Measurements from ENCODE around the gene TARM1. TPM values are rescaled to one million over a fixed set of nuclear protein-coding genes. Genes with fewer than 3 reads are reported as not detected.
A peak's percentile ranks its signal among the peaks of the same experiment; 100 is the strongest.
"Not testable (repeated sequence)": the region's sequence is repeated elsewhere in the genome, so short reads cannot be mapped to it uniquely, and the experiment has no call there.

Gene TARM1
- total RNA-seq, 1 experiment from 2014 or later = not detected

DNA sequence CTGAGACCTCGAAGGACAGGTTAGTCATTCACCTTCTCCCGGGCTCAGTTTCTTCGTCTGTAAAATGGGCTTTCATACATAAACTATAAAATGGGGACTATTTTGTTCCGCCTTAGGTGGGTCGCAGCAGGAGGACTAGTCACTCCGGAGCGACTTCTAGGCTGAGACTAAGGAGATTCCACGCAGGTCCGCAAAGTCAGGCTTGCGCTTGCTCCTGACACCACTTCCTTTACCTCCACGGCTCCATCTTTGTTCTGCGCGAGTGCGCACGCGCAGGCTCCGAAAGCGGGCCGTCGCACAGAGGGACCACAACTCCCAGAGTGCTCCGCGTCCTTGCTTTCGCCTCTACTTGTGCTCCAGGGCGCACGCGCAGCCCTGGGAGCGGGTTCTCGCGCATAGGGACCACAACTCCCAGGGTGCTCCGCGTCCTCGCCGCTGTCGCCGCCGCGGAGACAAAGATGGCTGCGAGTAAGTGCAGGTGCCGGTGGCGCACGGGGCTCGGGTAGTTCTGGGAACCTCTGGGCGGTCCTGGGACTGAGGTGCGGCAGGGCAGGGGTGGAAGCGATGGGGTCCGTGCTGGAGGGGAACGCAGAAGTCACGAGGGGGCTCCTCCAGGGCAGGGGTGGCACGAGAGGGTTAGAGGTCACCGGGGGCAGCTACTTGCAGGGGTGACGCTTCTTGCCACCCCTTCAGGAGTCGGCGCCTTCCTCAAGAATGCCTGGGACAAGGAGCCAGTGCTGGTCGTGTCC is 21.4 kb upstream of the TARM1 start, which contains the start of gene NDUFA3:
Gene NDUFA3 (plus strand): TSS at position 435 of the 749 bp plus-strand sequence. CDS start 24 bp downstream, at position 459.
- DNase-seq (ENCODE audit: low read depth) = peak; percentile 94
- in situ Hi-C loops (cut with HindIII; ENCODE audit: low pct_unique_long_range_greater_than_20kb, low sequenced_read_pairs) = no loop called here

DNA sequence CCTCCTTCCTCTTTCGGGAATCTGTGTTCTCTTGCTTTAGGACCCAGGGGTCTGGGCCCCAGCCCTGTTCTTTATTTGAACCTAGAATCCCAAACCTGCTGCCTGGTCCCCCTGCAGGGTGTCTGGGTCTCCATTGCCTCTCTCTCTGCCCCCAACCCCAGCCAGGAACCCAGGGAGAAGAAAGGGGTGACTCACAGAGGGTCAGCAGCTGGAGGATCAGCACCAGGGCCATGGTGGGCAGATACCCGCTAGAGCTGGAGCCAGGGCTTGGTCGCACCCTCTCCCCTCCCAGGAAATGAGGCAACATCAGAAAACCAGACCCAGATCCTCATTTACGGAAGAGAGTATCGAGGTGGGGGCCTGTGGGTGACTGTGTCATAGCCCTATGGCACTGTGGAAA is 19.4 kb upstream of the TARM1 start, which contains the start of gene OSCAR:
Gene OSCAR (minus strand): TSS at position 243 of the 400 bp plus-strand sequence. CDS start 11 bp downstream, at position 232.
- in situ Hi-C loops (cut with HindIII; ENCODE audit: low pct_unique_long_range_greater_than_20kb, low sequenced_read_pairs) = no loop called here
- DNase-seq (ENCODE audit: low read depth) = peak; percentile 23

DNA sequence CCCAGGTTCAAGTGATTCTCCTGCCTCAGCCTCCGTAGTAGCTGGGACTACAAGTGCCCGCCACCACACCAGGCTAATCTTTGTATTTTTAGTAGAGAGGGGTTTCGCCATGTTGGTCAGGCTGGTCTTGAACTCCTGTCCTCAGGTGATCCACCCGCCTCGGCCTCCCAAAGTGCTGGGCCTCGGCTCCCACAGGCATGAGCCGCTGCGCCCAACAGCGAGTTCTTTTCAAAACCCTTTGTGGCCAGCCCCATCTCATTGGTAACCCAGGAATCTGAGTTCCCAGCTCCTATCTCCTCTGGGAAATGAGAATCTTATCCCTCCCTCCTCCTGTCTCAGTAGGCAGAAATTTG is 18.7 kb upstream of the TARM1 start:
- DNase-seq (ENCODE audit: low read depth); in situ Hi-C loops (cut with HindIII; ENCODE audit: low pct_unique_long_range_greater_than_20kb, low sequenced_read_pairs): not testable (repeated sequence)

GRCh38 chr19:54099190-54099902 is 18.2 kb upstream of the TARM1 start:
- in situ Hi-C loops (cut with HindIII; ENCODE audit: low pct_unique_long_range_greater_than_20kb, low sequenced_read_pairs) = no loop called here
- DNase-seq (ENCODE audit: low read depth) = no peak

DNA sequence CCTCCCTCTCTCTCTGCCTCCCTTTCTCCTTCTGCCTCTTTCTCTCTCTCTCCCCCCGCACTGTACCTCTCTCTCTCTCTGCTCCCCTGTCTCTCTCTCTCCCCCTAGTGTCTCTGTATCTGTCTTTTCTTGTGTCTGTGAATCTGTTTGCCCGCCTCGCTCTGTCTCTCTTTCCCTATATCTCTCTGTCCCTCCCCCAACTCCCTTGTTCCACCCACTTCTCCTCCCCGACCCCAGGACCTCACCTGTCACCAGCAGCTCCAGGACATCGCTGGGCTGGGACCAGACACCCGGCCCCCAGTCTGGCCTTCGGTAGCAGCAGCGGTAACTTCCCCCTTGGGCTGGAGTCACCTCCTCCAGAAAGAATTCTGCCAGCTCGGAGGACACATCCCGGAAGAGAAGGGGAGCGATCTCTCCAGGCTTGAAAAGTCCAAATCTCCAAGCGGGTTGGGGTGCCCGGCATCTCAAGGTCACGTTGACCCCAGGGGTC is 15.5 kb upstream of the TARM1 start:
- in situ Hi-C loops (cut with HindIII; ENCODE audit: low pct_unique_long_range_greater_than_20kb, low sequenced_read_pairs) = no loop called here
- DNase-seq (ENCODE audit: low read depth) = peak; percentile 58

DNA sequence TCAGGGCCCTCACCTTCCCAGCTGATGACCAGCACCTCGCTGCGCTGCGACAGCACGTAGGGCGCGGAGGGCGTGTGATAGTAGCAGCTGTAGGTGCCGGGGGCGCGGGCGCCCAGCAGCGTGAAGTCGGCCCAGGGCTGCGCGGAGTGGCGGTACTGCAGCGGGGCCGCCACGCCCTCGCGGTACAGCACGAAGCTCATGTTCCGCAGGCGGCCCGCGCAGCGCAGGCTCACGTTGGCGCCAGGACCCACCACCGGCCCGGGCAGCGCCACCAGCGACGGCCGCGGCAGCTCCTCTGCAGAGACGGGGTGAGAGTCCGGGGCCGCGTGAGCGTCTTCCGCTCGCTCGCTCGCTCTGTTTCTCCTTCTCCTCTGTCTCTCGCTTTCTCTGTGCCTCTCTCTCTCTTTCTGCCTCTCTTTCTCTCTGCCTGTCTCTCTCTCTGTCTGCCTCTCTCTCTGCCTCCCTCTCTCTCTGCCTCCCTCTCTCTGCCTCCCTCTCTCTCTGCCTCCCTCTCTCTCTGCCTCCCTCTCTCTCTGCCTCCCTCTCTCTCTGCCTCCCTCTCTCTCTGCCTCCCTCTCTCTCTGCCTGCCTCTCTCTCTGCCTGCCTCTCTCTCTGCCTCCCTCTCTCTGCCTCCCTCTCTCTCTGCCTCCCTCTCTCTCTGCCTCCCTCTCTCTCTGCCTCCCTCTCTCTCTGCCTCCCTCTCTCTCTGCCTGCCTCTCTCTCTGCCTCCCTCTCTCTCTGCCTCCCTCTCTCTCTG is 14.9 kb upstream of the TARM1 start:
- DNase-seq (ENCODE audit: low read depth) = peak; percentile 22

GRCh38 chr19:54095136-54095858 is 14.1 kb upstream of the TARM1 start:
- DNase-seq (ENCODE audit: low read depth) = no peak
- in situ Hi-C loops (cut with HindIII; ENCODE audit: low pct_unique_long_range_greater_than_20kb, low sequenced_read_pairs) = no loop called here

More for the DNA sequence above, 14.9 kb upstream of the TARM1 start:
- in situ Hi-C loops (cut with HindIII; ENCODE audit: low pct_unique_long_range_greater_than_20kb, low sequenced_read_pairs) = not testable (repeated sequence)

DNA sequence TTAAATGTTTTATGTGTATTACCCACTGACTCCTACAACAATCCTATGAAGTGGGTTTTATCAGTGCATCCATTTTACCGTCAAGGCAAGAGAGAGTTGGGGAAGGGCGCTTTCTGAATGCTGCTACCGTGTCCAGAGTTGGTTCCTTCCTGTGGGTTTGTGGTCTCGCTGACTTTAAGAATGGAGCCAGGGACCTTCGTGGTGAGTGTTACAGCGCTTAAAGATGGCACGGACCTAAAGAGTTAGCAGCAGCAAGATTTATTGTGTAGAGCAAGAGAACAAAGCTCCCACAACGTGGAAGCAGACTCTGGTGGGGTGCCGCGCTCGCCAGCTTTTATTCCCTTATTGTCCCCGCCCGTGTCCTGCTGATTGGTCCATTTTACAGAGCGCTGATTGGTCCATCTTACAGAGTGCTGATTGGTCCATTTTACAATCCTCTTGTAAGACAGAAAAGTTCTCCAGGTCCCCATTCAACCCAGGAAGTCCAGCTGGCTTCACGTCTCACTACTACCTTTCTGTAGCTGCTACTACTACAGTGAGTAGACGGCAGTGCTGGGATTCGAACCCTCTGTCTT is 13.3 kb upstream of the TARM1 start:
- in situ Hi-C loops (cut with HindIII; ENCODE audit: low pct_unique_long_range_greater_than_20kb, low sequenced_read_pairs) = no loop called here
- DNase-seq (ENCODE audit: low read depth) = no peak

- DNase-seq (ENCODE audit: low read depth) = no peak
- in situ Hi-C loops (cut with HindIII; ENCODE audit: low pct_unique_long_range_greater_than_20kb, low sequenced_read_pairs) = no loop called here
These were observed 3.2 kb upstream of the TARM1 start for GRCh38 chr19:54084410-54084809.

- in situ Hi-C loops (cut with HindIII; ENCODE audit: low pct_unique_long_range_greater_than_20kb, low sequenced_read_pairs) = no loop called here
- DNase-seq (ENCODE audit: low read depth) = no peak
These were observed 3.8 kb downstream of the TARM1 start for GRCh38 chr19:54077334-54077733.

DNA sequence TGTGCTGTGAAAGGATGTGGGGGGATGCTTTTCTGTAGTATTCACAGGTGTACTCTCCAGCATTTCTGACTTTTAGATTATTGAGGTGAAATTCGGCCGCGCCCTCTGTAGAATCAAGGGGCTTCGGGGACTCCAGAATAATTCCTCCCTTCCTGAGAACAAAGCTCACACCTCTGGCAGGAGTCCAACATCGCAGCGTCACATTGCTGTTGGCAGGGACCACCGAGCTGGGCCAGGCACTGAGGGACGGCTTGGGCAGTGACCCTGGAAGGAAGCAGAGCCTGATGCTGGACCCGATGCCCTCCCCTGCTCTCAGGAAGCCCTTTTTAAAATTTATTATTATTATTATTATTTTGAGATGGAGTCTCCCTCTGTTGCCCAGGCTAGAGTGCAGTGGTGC is 6.3 kb downstream of the TARM1 start:
- in situ Hi-C loops (cut with HindIII; ENCODE audit: low pct_unique_long_range_greater_than_20kb, low sequenced_read_pairs) = no loop called here
- DNase-seq (ENCODE audit: low read depth) = no peak

DNA sequence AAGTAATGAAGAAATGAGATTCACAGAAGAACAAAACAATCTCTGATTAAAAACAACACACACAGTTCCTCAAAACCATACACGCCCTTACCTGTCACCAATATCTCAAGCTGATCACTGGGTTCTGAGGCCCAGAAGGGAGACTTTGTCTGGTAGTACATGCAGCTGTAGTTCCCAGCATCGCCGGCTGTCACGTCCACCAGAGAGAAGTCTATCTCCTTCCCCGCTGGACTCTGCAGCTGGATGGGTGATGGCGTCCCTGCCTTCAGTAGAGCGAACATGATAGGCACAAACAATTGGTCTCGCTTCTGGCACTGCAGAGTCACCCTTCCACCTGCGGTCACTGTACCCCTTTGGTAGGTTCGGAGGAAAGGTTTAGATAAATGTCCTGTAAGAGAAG is 7.3 kb downstream of the TARM1 start:
- DNase-seq (ENCODE audit: low read depth) = no peak
- in situ Hi-C loops (cut with HindIII; ENCODE audit: low pct_unique_long_range_greater_than_20kb, low sequenced_read_pairs) = no loop called here

DNA sequence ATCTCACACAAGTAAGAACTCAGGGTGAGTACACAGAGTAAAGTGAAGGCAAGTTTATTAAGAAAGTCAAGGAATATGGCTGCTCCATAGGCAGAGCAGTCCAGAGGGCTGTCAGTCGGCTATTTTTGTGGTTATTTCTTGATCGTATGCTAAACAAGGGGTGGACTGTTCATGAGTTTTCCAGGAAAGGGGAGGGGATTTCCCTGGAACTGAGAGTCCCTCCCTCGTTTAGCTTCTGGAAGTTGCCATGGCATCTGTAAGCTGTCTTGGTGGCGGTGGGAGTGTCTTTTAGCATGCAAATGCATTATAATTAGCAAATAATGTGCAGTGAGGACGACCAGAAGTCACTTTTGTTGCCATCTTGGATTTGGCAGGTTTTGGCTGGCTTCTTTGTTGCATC is 11.7 kb downstream of the TARM1 start:
- DNase-seq (ENCODE audit: low read depth) = no peak
- in situ Hi-C loops (cut with HindIII; ENCODE audit: low pct_unique_long_range_greater_than_20kb, low sequenced_read_pairs) = no loop called here

DNA sequence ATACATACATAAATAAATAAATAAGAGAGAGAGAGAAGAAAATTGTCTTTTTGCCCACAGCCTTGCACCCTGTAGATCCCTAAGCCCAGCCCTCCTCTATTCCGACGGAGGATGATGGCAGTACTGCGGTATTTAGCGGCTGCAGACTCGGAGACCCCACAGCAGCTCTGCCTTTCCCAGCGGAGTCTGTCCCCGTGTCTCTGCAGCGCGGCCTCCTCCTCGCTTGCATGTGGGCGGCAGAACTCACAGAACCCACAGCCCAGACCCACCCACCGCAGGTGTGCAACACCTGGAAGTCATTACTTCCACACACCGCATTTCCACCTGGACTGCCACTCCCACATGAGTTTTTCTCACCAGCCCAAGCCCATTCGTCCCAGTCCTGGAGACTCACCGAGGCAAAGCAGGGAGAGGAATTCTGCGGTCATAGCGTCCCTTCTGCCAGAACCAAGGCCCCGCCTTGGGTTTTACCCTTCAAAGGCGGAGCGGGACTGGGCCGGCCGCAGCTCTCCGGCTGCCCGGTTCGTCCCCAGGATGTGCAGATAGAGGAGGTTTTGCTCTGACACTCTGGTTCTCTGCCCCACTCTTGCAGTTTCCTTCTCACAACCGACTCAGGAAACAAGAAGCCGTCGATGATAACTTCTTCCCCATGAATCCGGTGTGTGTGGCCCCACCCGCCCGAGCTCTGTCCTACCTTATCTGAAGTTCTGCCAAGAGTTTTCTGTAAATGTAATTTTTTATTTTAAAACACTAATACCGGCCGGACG is 17.6 kb downstream of the TARM1 start, which contains the start of gene VSTM1:
Gene VSTM1 (minus strand): TSS at position 548 of the 767 bp plus-strand sequence. CDS start 120 bp downstream, at position 428.
- DNase-seq (ENCODE audit: low read depth) = no peak
- in situ Hi-C loops (cut with HindIII; ENCODE audit: low pct_unique_long_range_greater_than_20kb, low sequenced_read_pairs) = no loop called here

DNA sequence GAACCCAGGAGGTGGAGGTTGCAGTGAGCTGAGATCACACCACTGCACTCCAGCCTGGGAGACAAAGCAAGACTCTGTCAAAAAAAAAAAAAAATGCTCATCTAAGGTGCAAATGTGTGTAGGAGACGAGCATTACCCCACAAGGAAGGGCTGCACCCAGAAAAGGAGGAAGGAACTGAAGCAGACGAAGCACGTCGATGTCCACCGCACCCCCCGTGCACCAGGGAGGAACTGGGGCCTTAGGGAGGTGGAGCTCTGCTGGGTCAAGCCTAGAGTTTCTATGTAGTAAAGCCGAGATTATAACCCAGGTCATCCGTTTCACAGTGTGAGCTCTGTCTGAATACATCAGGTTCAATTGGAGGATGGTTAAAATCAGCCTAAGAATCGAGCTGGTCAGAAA is 18.5 kb downstream of the TARM1 start:
- in situ Hi-C loops (cut with HindIII; ENCODE audit: low pct_unique_long_range_greater_than_20kb, low sequenced_read_pairs) = no loop called here
- DNase-seq (ENCODE audit: low read depth) = no peak

- in situ Hi-C loops (cut with HindIII; ENCODE audit: low pct_unique_long_range_greater_than_20kb, low sequenced_read_pairs) = no loop called here
- no peak for DNase-seq (ENCODE audit: low read depth)
These were observed 33.5 kb downstream of the TARM1 start for GRCh38 chr19:54047616-54048015.

DNA sequence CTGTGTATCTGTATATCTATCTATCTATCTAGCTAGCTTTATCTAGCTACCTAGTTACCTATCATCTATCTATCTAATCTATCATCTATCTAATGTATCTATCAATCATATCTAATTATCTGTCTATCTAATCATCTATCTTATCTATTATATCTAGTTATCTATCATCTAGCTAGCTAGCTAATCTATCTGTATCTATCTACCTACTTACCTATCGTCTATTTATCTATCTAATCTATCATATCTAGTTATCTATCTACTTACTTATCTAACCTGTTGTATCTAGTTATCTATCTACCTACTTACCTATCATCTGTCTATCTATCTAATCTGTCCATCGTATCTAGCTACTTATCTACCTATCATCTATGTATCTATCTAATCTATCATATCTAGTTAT is 35.4 kb downstream of the TARM1 start:
- in situ Hi-C loops (cut with HindIII; ENCODE audit: low pct_unique_long_range_greater_than_20kb, low sequenced_read_pairs) = no loop called here
- no peak for DNase-seq (ENCODE audit: low read depth)
